ENCODE measurements around the gene TMED4. TPM values are rescaled to one million over a fixed set of nuclear protein-coding genes. Genes with fewer than 3 reads are reported as not detected.

TMED4 gene
- total RNA-seq, 1 experiment from 2014 or later = 79.5 TPM

- Histone ChIP-seq H3K36me3 (ENCODE audit: insufficient read depth, low read length, poor library complexity, severe bottlenecking) (peaks cover 74% of the 10 kb centered on the region), H3K9me3 (ENCODE audit: low read depth, low read length, poor library complexity, severe bottlenecking) (no peaks in the 10 kb centered on the region), H3K27me3 (replicated peaks; ENCODE audit: insufficient read depth, low read depth, low read length, poor library complexity) (no peaks in the 10 kb centered on the region), H3K4me3 (ENCODE audit: low read depth, low read length, poor library complexity, severe bottlenecking) (no peak overlapping the region), H3K27ac (ENCODE audit: low read depth, low read length, poor library complexity, severe bottlenecking) (no peak overlapping the region), H3K4me1 (ENCODE audit: insufficient read depth, low read length, poor library complexity, severe bottlenecking) (peaks cover 9% of the 10 kb centered on the region)
- no TSS peak for BruUV-seq (replicated peaks)
- no peak for TF ChIP-seq EZH2 (IDR thresholded peaks at IDR 0.05; ENCODE audit: borderline replicate concordance, low read depth, low read length, poor library complexity, severe bottlenecking)
- TF ChIP-seq, protein P1, sequence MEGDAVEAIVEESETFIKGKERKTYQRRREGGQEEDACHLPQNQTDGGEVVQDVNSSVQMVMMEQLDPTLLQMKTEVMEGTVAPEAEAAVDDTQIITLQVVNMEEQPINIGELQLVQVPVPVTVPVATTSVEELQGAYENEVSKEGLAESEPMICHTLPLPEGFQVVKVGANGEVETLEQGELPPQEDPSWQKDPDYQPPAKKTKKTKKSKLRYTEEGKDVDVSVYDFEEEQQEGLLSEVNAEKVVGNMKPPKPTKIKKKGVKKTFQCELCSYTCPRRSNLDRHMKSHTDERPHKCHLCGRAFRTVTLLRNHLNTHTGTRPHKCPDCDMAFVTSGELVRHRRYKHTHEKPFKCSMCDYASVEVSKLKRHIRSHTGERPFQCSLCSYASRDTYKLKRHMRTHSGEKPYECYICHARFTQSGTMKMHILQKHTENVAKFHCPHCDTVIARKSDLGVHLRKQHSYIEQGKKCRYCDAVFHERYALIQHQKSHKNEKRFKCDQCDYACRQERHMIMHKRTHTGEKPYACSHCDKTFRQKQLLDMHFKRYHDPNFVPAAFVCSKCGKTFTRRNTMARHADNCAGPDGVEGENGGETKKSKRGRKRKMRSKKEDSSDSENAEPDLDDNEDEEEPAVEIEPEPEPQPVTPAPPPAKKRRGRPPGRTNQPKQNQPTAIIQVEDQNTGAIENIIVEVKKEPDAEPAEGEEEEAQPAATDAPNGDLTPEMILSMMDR (conservative IDR thresholded peaks at IDR 0.05; ENCODE audit: low read depth, low read length) = no peak
- POLR2A ChIA-PET (ENCODE audit: low non-redundant PET) = no interaction called here
- DNase-seq (ENCODE audit: low spot score) = no peak
- intact Hi-C loops (cut with micrococcal nuclease; ENCODE audit: unreplicated experiment) = loop anchor here (5.0 kb wide), 1 partner anchor 328 kb away; no protein-coding TSS in a partner anchor
- CTCF ChIA-PET = no interaction called here
Measured at GRCh38 chr7:44569959-44570358, 12.1 kb downstream of the TMED4 start.

DNA sequence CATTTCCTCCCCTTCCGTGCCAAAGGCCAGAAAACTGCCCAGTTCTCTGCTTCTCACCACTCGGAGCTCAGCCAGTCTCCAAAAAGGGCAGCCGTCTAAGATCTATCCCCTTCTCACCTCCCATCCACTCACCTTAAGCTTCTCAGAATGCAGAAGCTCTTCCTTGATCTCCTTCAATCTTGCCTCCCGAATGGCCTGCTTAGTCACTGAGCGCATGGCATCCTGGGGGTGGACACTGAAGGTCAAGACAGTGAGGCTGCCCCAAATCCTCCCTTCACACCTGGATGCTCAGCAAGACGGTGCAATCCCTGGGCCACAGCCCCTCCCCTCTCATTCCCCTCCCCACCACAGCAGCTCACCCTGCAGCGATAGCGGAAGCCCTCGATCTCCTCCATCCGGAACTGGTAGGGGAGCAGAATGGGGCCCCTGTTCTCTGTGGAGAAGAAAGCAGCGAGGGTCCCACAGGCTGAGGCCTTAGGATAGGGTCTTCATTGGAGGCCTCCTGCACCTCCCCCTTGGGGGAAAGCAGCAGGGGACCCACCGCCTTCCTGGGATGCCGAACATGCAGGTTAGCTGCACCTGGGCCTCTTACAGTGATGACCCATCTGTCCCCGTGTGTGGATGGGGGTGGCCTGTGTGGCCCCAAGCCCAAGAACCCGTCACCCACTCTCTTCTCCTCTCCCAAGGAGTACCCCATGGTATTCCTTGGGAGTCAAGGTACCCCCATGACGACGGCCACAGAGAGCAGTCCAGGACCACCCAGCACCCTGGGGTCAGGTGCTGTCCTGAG lies 13.1 kb downstream of the TMED4 start:
- no peak for DNase-seq (ENCODE audit: low spot score)
- H3K27ac ChIP-seq (ENCODE audit: low read depth, low read length, poor library complexity, severe bottlenecking) = no peak overlapping the region
- ChIA-PET CTCF (no interaction called here), POLR2A (ENCODE audit: low non-redundant PET) (no interaction called here)
- TF ChIP-seq, protein P1 (conservative IDR thresholded peaks at IDR 0.05; ENCODE audit: low read depth, low read length) = no peak
- no peak for TF ChIP-seq EZH2 (IDR thresholded peaks at IDR 0.05; ENCODE audit: borderline replicate concordance, low read depth, low read length, poor library complexity, severe bottlenecking)
- intact Hi-C loops (cut with micrococcal nuclease; ENCODE audit: unreplicated experiment) = loop anchor here (5.0 kb wide), 1 partner anchor 327 kb away; no protein-coding TSS in a partner anchor
- no peaks in the 10 kb centered on the region for H3K27me3 ChIP-seq (replicated peaks; ENCODE audit: insufficient read depth, low read depth, low read length, poor library complexity)
- H3K36me3 ChIP-seq (ENCODE audit: insufficient read depth, low read length, poor library complexity, severe bottlenecking) = peaks cover 84% of the 10 kb centered on the region
- BruUV-seq (replicated peaks) = no TSS peak
- H3K9me3 ChIP-seq (ENCODE audit: low read depth, low read length, poor library complexity, severe bottlenecking) = no peaks in the 10 kb centered on the region
- no peak overlapping the region for H3K4me3 ChIP-seq (ENCODE audit: low read depth, low read length, poor library complexity, severe bottlenecking)
- peaks cover 4% of the 10 kb centered on the region for H3K4me1 ChIP-seq (ENCODE audit: insufficient read depth, low read length, poor library complexity, severe bottlenecking)

GRCh38 chr7:44567884-44568283 lies 14.1 kb downstream of the TMED4 start:
- Histone ChIP-seq H3K27ac (ENCODE audit: low read depth, low read length, poor library complexity, severe bottlenecking) (no peak overlapping the region), H3K4me3 (ENCODE audit: low read depth, low read length, poor library complexity, severe bottlenecking) (no peak overlapping the region), H3K4me1 (ENCODE audit: insufficient read depth, low read length, poor library complexity, severe bottlenecking) (peaks cover 4% of the 10 kb centered on the region), H3K27me3 (replicated peaks; ENCODE audit: insufficient read depth, low read depth, low read length, poor library complexity) (no peaks in the 10 kb centered on the region), H3K9me3 (ENCODE audit: low read depth, low read length, poor library complexity, severe bottlenecking) (no peaks in the 10 kb centered on the region), H3K36me3 (ENCODE audit: insufficient read depth, low read length, poor library complexity, severe bottlenecking) (peaks cover 81% of the 10 kb centered on the region)
- CTCF ChIA-PET = no interaction called here
- intact Hi-C loops (cut with micrococcal nuclease; ENCODE audit: unreplicated experiment) = loop anchor here (5.0 kb wide), 1 partner anchor 326 kb away; no protein-coding TSS in a partner anchor
- no TSS peak for BruUV-seq (replicated peaks)
- no peak for DNase-seq (ENCODE audit: low spot score)
- TF ChIP-seq, protein P1 (conservative IDR thresholded peaks at IDR 0.05; ENCODE audit: low read depth, low read length) = no peak
- no peak for TF ChIP-seq EZH2 (IDR thresholded peaks at IDR 0.05; ENCODE audit: borderline replicate concordance, low read depth, low read length, poor library complexity, severe bottlenecking)
- POLR2A ChIA-PET (ENCODE audit: low non-redundant PET) = no interaction called here
